ENCODE data around the gene HS3ST6.

HS3ST6 gene

DNA sequence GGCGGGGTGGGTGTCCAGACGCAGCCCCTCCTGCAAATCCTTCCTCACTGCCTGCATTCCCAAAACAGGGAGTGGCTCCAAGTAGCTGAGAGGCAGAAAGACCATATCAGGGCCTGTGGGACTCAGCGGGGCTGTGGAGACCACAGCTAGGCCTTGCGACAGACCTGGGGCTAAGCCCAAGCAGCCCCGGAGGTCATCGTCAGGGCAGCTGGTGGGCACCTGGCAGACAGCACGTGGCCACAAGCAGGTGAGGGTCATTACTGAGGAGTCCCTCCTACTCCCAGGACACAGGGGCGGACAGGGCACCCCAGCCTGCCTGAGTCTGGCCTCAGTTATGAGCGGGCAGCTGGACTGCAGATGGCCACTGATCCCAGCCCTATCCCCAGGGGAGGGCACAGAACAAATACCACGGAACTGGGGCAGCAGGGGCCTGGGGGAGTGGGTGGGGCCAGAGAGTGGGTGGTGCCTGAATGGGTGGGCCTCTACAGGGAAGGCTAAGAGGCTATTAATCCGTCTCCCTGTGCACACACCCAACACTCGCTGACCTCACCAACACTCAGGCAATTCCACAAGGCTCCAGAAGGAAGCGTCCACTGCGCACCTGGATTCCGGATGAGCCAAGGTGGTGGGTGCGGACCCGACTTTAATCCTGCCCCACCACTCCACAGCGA, 8.5 kb downstream of the HS3ST6 start:
- no peak overlapping the region for H2BK120ac ChIP-seq (ENCODE audit: insufficient read depth, low read length, poor library complexity)
- no peak overlapping the region for H2AK5ac ChIP-seq (ENCODE audit: low read length)
- no CpG with 5 or more reads among the region's 18 CpGs for WGBS (ENCODE audit: extremely low coverage, insufficient coverage, insufficient read length)
- no peak overlapping the region for H3K4me3 ChIP-seq (ENCODE audit: low read depth, low read length)
- no peak overlapping the region for H4K91ac ChIP-seq (ENCODE audit: low read depth, low read length)
- H3K18ac ChIP-seq (ENCODE audit: low read length), result no peak overlapping the region
- no peak for DNase-seq
- no peak overlapping the region for H4K8ac ChIP-seq (ENCODE audit: low read depth, low read length)
- no peak overlapping the region for H2BK5ac ChIP-seq (ENCODE audit: low read depth, low read length, poor library complexity)
- no peak overlapping the region for H3K9ac ChIP-seq (ENCODE audit: low read length)
- no peak overlapping the region for H3K4me2 ChIP-seq (ENCODE audit: low read length)
- no peak overlapping the region for H3K14ac ChIP-seq (ENCODE audit: low read length)
- no peak overlapping the region for H2BK12ac ChIP-seq (ENCODE audit: low read length)
- no peak overlapping the region for H3K27ac ChIP-seq (ENCODE audit: low read depth, low read length)
- no peak overlapping the region for H4K12ac ChIP-seq (ENCODE audit: low read depth, low read length)
- no peaks in the 10 kb centered on the region for H3K36me3 ChIP-seq (ENCODE audit: control insufficient read depth in 1 of 2, insufficient read depth in 2 of 2, low read length in 2 of 2)
- no peaks in the 10 kb centered on the region for H3K4me1 ChIP-seq (ENCODE audit: control insufficient read depth in 1 of 2, insufficient read depth in 2 of 2, low read length in 2 of 2)
- H3K23ac ChIP-seq (ENCODE audit: low read length), result no peak overlapping the region
- H3K9me3 ChIP-seq (ENCODE audit: insufficient read depth, low read depth, low read length), result no peaks in the 10 kb centered on the region
- peaks cover 2% of the 10 kb centered on the region for H3K27me3 ChIP-seq (ENCODE audit: insufficient read depth, low read length)
- no peak overlapping the region for H3K4ac ChIP-seq (ENCODE audit: low read depth, low read length)
- H3K79me1 ChIP-seq (ENCODE audit: low read length), result no peaks in the 10 kb centered on the region
- no peak overlapping the region for H2AFZ ChIP-seq (ENCODE audit: insufficient read depth, low read length, poor library complexity)
- no peaks in the 10 kb centered on the region for H3K79me2 ChIP-seq (ENCODE audit: control insufficient read depth, insufficient read depth, low read length, poor library complexity)

DNA sequence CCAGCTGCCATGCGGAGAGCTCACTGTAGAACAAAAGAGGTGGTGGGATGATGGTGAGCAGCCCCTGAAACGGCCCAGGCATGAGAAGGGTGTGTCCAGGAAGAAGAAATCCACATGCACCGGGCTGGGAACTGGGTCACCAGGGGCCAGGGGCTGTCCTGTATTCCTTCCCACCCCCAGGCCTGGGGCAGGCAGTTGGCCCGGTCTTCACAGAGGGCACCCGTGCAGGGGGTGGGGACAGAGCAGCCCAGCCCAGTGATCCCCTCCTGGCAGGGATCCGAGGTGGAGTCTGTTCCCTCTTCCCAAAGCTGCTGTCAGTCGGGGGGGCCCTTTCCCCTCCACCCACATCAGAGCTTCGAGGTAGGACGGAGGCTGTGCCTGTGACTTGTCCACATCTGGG, 9.2 kb downstream of the HS3ST6 start:
- H4K8ac ChIP-seq (ENCODE audit: low read depth, low read length), result no peak overlapping the region
- no peak overlapping the region for H3K18ac ChIP-seq (ENCODE audit: low read length)
- H3K14ac ChIP-seq (ENCODE audit: low read length), result no peak overlapping the region
- no peak overlapping the region for H2BK5ac ChIP-seq (ENCODE audit: low read depth, low read length, poor library complexity)
- no peak overlapping the region for H2AFZ ChIP-seq (ENCODE audit: insufficient read depth, low read length, poor library complexity)
- no peak overlapping the region for H4K12ac ChIP-seq (ENCODE audit: low read depth, low read length)
- no peak overlapping the region for H3K4ac ChIP-seq (ENCODE audit: low read depth, low read length)
- H3K4me2 ChIP-seq (ENCODE audit: low read length), result no peak overlapping the region
- no peaks in the 10 kb centered on the region for H3K79me2 ChIP-seq (ENCODE audit: control insufficient read depth, insufficient read depth, low read length, poor library complexity)
- no peak overlapping the region for H2AK5ac ChIP-seq (ENCODE audit: low read length)
- H3K79me1 ChIP-seq (ENCODE audit: low read length), result no peaks in the 10 kb centered on the region
- no peak overlapping the region for H3K23ac ChIP-seq (ENCODE audit: low read length)
- H3K36me3 ChIP-seq (ENCODE audit: control insufficient read depth in 1 of 2, insufficient read depth in 2 of 2, low read length in 2 of 2), result no peaks in the 10 kb centered on the region
- DNase-seq, result no peak
- H3K27me3 ChIP-seq (ENCODE audit: insufficient read depth, low read length), result no peaks in the 10 kb centered on the region
- no peak overlapping the region for H3K27ac ChIP-seq (ENCODE audit: low read depth, low read length)
- H4K91ac ChIP-seq (ENCODE audit: low read depth, low read length), result no peak overlapping the region
- no peaks in the 10 kb centered on the region for H3K4me1 ChIP-seq (ENCODE audit: control insufficient read depth in 1 of 2, insufficient read depth in 2 of 2, low read length in 2 of 2)
- WGBS (ENCODE audit: extremely low coverage, insufficient coverage, insufficient read length), result no CpG with 5 or more reads among the region's 9 CpGs
- H3K9me3 ChIP-seq (ENCODE audit: insufficient read depth, low read depth, low read length), result no peaks in the 10 kb centered on the region
- H3K9ac ChIP-seq (ENCODE audit: low read length), result no peak overlapping the region
- H2BK12ac ChIP-seq (ENCODE audit: low read length), result no peak overlapping the region
- H3K4me3 ChIP-seq (ENCODE audit: low read depth, low read length), result no peak overlapping the region
- H2BK120ac ChIP-seq (ENCODE audit: insufficient read depth, low read length, poor library complexity), result no peak overlapping the region

- Histone ChIP-seq H4K12ac (ENCODE audit: low read depth, low read length) (no peak overlapping the region), H3K27me3 (ENCODE audit: insufficient read depth, low read length) (no peaks in the 10 kb centered on the region), H3K27ac (ENCODE audit: low read depth, low read length) (no peak overlapping the region), H3K23ac (ENCODE audit: low read length) (no peak overlapping the region), H2AFZ (ENCODE audit: insufficient read depth, low read length, poor library complexity) (no peak overlapping the region), H3K4me1 (ENCODE audit: control insufficient read depth in 1 of 2, insufficient read depth in 2 of 2, low read length in 2 of 2) (no peaks in the 10 kb centered on the region), H3K9me3 (ENCODE audit: insufficient read depth, low read depth, low read length) (no peaks in the 10 kb centered on the region), H3K36me3 (ENCODE audit: control insufficient read depth in 1 of 2, insufficient read depth in 2 of 2, low read length in 2 of 2) (no peaks in the 10 kb centered on the region), H4K91ac (ENCODE audit: low read depth, low read length) (no peak overlapping the region), H3K4me2 (ENCODE audit: low read length) (no peak overlapping the region), H2BK12ac (ENCODE audit: low read length) (no peak overlapping the region), H3K14ac (ENCODE audit: low read length) (no peak overlapping the region), H3K4me3 (ENCODE audit: low read depth, low read length) (no peak overlapping the region), H3K9ac (ENCODE audit: low read length) (no peak overlapping the region), H2BK120ac (ENCODE audit: insufficient read depth, low read length, poor library complexity) (no peak overlapping the region), H2BK5ac (ENCODE audit: low read depth, low read length, poor library complexity) (no peak overlapping the region), H3K79me1 (ENCODE audit: low read length) (no peaks in the 10 kb centered on the region), H2AK5ac (ENCODE audit: low read length) (no peak overlapping the region), H3K18ac (ENCODE audit: low read length) (no peak overlapping the region), H4K8ac (ENCODE audit: low read depth, low read length) (no peak overlapping the region), H3K4ac (ENCODE audit: low read depth, low read length) (no peak overlapping the region), H3K79me2 (ENCODE audit: control insufficient read depth, insufficient read depth, low read length, poor library complexity) (no peaks in the 10 kb centered on the region)
- no peak for DNase-seq
- no CpG with 5 or more reads among the region's 17 CpGs for WGBS (ENCODE audit: extremely low coverage, insufficient coverage, insufficient read length)
Measured at GRCh38 chr16:1908184-1908583, 10.0 kb downstream of the HS3ST6 start.

DNA sequence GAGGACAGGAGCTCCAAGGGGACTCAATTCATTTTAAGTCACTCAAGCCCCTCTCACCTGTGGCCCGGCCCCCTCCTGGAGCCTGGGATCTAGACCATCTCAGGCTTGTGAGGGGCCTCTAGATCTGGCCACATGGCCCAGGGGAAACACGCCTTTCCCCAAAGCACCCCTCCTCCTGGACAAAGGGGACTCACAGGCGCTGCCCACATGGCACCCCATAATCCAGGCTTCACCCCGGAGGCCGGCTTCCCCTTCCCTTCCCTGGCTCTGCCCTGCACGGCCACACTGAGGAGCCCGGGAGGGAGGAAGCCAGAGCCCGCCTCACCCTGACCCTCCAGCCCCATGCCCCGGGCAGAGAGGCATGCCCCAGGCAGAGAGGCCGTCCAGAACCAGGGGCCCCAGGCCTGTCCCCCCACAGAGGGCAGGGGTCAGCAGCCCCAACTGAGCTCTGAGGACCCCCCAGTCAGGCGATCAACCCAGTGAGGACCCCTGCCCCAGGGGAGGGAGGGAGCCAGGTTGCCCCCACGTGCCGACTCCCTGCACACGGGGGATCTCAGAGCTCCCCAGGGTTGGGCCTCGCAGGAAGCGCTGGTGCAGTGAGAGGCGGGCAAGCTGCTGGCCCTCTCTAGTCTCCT, 10.9 kb downstream of the HS3ST6 start:
- H3K4ac ChIP-seq (ENCODE audit: low read depth, low read length), result no peak overlapping the region
- H2BK12ac ChIP-seq (ENCODE audit: low read length), result no peak overlapping the region
- H4K12ac ChIP-seq (ENCODE audit: low read depth, low read length), result no peak overlapping the region
- H3K79me1 ChIP-seq (ENCODE audit: low read length), result no peaks in the 10 kb centered on the region
- WGBS (ENCODE audit: extremely low coverage, insufficient coverage, insufficient read length), result no CpG with 5 or more reads among the region's 17 CpGs
- H2BK5ac ChIP-seq (ENCODE audit: low read depth, low read length, poor library complexity), result no peak overlapping the region
- H3K23ac ChIP-seq (ENCODE audit: low read length), result no peak overlapping the region
- no peaks in the 10 kb centered on the region for H3K27me3 ChIP-seq (ENCODE audit: insufficient read depth, low read length)
- H3K9me3 ChIP-seq (ENCODE audit: insufficient read depth, low read depth, low read length), result no peaks in the 10 kb centered on the region
- no peak overlapping the region for H3K9ac ChIP-seq (ENCODE audit: low read length)
- no peaks in the 10 kb centered on the region for H3K36me3 ChIP-seq (ENCODE audit: control insufficient read depth in 1 of 2, insufficient read depth in 2 of 2, low read length in 2 of 2)
- no peak overlapping the region for H4K8ac ChIP-seq (ENCODE audit: low read depth, low read length)
- no peak overlapping the region for H4K91ac ChIP-seq (ENCODE audit: low read depth, low read length)
- no peak for DNase-seq
- H3K79me2 ChIP-seq (ENCODE audit: control insufficient read depth, insufficient read depth, low read length, poor library complexity), result no peaks in the 10 kb centered on the region
- no peaks in the 10 kb centered on the region for H3K4me1 ChIP-seq (ENCODE audit: control insufficient read depth in 1 of 2, insufficient read depth in 2 of 2, low read length in 2 of 2)
- H3K4me2 ChIP-seq (ENCODE audit: low read length), result no peak overlapping the region
- no peak overlapping the region for H3K14ac ChIP-seq (ENCODE audit: low read length)
- H2AK5ac ChIP-seq (ENCODE audit: low read length), result no peak overlapping the region
- no peak overlapping the region for H3K27ac ChIP-seq (ENCODE audit: low read depth, low read length)
- no peak overlapping the region for H3K18ac ChIP-seq (ENCODE audit: low read length)
- H2BK120ac ChIP-seq (ENCODE audit: insufficient read depth, low read length, poor library complexity), result no peak overlapping the region
- no peak overlapping the region for H3K4me3 ChIP-seq (ENCODE audit: low read depth, low read length)
- no peak overlapping the region for H2AFZ ChIP-seq (ENCODE audit: insufficient read depth, low read length, poor library complexity)
